ENCODE measurements around the gene SH3TC1. TPM values are rescaled to one million over a fixed set of nuclear protein-coding genes. Genes with fewer than 3 reads are reported as not detected.

The SH3TC1 gene
- total and polyA plus RNA-seq, 4 donors: 6.5 to 34.6 (median 25.8) TPM

DNA sequence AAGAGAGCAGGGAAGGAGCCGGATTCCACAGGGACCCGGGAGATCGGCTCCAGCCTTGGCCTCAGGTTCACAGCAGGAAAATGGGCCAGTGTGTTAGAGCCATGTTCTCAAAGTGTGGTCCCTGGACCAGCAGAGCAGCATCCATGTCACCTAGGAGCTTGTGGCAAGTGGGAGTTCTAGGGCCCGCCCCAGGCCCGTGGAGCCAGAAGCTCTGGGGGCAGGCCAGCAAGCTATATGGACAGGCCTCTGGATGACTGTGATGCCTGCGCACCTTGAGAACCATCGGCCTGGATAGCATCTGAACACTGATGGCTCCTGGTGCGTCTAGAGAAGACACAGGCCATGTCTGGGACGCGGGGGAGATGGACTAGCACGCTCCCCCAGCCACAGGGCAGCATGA is 33.7 kb downstream of the SH3TC1 start:
- Histone ChIP-seq H3K9me3 (ENCODE audit: control insufficient read depth in 4 of 4, low read length in 3 of 4) (no peaks in the 10 kb centered on the region), H3K27me3 (ENCODE audit: control insufficient read depth in 4 of 4, insufficient read depth in 4 of 4, low read length in 3 of 4) (no peaks in the 10 kb centered on the region), H3K4me3 (ENCODE audit: low read depth in 1 of 3, low read length in 3 of 3) (no peak overlapping the region), H3K27ac (ENCODE audit: low read depth in 1 of 2, low read length in 2 of 2) (no peak overlapping the region), H3K4me1 (ENCODE audit: control insufficient read depth in 4 of 4, insufficient read depth in 4 of 4, low read length in 3 of 4) (peaks cover 2 to 13% (median 12%) of the 10 kb centered on the region in 4 donors), H3K36me3 (ENCODE audit: control insufficient read depth in 4 of 4, insufficient read depth in 3 of 4, low read depth in 1 of 4, low read length in 3 of 4) (peaks cover 15 to 46% (median 26%) of the 10 kb centered on the region in 4 donors), H3K9ac (ENCODE audit: low read depth in 1 of 2, low read length in 2 of 2) (no peak overlapping the region)
- DNase-seq (ENCODE audit: low spot score): no peak
- WGBS: 96% methylated on average over 11 of the region's 11 CpGs
- TF ChIP-seq, protein P1, sequence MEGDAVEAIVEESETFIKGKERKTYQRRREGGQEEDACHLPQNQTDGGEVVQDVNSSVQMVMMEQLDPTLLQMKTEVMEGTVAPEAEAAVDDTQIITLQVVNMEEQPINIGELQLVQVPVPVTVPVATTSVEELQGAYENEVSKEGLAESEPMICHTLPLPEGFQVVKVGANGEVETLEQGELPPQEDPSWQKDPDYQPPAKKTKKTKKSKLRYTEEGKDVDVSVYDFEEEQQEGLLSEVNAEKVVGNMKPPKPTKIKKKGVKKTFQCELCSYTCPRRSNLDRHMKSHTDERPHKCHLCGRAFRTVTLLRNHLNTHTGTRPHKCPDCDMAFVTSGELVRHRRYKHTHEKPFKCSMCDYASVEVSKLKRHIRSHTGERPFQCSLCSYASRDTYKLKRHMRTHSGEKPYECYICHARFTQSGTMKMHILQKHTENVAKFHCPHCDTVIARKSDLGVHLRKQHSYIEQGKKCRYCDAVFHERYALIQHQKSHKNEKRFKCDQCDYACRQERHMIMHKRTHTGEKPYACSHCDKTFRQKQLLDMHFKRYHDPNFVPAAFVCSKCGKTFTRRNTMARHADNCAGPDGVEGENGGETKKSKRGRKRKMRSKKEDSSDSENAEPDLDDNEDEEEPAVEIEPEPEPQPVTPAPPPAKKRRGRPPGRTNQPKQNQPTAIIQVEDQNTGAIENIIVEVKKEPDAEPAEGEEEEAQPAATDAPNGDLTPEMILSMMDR (IDR thresholded peaks at IDR 0.05; ENCODE audit: low read depth, low read length, missing input control): no peak
- no peak for TF ChIP-seq FOXA2 (IDR thresholded peaks at IDR 0.05)
- TF ChIP-seq RAD21 (IDR thresholded peaks at IDR 0.05): no peak
- no peak for TF ChIP-seq EGR1 (IDR thresholded peaks at IDR 0.05; ENCODE audit: low read depth in 2 of 2)
- no peak for TF ChIP-seq HNF4G (IDR thresholded peaks at IDR 0.05)
- TF ChIP-seq FOXA1 (IDR thresholded peaks at IDR 0.05): no peak
- no peak for TF ChIP-seq HNF4A (conservative IDR thresholded peaks at IDR 0.05)
- TF ChIP-seq NR2F2 (IDR thresholded peaks at IDR 0.05): no peak
- TF ChIP-seq, protein P2, sequence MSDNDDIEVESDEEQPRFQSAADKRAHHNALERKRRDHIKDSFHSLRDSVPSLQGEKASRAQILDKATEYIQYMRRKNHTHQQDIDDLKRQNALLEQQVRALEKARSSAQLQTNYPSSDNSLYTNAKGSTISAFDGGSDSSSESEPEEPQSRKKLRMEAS (IDR thresholded peaks at IDR 0.05): no peak
- no peak for TF ChIP-seq TAF1 (conservative IDR thresholded peaks at IDR 0.05)
- TF ChIP-seq RXRA (IDR thresholded peaks at IDR 0.05): no peak
- TF ChIP-seq, protein P3, sequence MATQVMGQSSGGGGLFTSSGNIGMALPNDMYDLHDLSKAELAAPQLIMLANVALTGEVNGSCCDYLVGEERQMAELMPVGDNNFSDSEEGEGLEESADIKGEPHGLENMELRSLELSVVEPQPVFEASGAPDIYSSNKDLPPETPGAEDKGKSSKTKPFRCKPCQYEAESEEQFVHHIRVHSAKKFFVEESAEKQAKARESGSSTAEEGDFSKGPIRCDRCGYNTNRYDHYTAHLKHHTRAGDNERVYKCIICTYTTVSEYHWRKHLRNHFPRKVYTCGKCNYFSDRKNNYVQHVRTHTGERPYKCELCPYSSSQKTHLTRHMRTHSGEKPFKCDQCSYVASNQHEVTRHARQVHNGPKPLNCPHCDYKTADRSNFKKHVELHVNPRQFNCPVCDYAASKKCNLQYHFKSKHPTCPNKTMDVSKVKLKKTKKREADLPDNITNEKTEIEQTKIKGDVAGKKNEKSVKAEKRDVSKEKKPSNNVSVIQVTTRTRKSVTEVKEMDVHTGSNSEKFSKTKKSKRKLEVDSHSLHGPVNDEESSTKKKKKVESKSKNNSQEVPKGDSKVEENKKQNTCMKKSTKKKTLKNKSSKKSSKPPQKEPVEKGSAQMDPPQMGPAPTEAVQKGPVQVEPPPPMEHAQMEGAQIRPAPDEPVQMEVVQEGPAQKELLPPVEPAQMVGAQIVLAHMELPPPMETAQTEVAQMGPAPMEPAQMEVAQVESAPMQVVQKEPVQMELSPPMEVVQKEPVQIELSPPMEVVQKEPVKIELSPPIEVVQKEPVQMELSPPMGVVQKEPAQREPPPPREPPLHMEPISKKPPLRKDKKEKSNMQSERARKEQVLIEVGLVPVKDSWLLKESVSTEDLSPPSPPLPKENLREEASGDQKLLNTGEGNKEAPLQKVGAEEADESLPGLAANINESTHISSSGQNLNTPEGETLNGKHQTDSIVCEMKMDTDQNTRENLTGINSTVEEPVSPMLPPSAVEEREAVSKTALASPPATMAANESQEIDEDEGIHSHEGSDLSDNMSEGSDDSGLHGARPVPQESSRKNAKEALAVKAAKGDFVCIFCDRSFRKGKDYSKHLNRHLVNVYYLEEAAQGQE (IDR thresholded peaks at IDR 0.05): no peak
- TF ChIP-seq YY1 (IDR thresholded peaks at IDR 0.05): no peak
- TF ChIP-seq, protein P4, sequence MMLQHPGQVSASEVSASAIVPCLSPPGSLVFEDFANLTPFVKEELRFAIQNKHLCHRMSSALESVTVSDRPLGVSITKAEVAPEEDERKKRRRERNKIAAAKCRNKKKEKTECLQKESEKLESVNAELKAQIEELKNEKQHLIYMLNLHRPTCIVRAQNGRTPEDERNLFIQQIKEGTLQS (IDR thresholded peaks at IDR 0.05): no peak
- no peak for TF ChIP-seq SP1 (IDR thresholded peaks at IDR 0.05)
- TF ChIP-seq, protein P5, sequence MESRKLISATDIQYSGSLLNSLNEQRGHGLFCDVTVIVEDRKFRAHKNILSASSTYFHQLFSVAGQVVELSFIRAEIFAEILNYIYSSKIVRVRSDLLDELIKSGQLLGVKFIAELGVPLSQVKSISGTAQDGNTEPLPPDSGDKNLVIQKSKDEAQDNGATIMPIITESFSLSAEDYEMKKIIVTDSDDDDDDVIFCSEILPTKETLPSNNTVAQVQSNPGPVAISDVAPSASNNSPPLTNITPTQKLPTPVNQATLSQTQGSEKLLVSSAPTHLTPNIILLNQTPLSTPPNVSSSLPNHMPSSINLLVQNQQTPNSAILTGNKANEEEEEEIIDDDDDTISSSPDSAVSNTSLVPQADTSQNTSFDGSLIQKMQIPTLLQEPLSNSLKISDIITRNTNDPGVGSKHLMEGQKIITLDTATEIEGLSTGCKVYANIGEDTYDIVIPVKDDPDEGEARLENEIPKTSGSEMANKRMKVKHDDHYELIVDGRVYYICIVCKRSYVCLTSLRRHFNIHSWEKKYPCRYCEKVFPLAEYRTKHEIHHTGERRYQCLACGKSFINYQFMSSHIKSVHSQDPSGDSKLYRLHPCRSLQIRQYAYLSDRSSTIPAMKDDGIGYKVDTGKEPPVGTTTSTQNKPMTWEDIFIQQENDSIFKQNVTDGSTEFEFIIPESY (IDR thresholded peaks at IDR 0.05): no peak
- no peak for TF ChIP-seq GABPA (IDR thresholded peaks at IDR 0.05 in 1 of 2, conservative IDR thresholded peaks at IDR 0.05 in 1 of 2)
- no peak for TF ChIP-seq JUND (IDR thresholded peaks at IDR 0.05)
